Stimulated activated naive CD4-positive, alpha-beta T cell (primary cell): Measurements from ENCODE around the gene NSD2.
"Not testable (repeated sequence)": the region's sequence is repeated elsewhere in the genome, so short reads cannot be mapped to it uniquely, and the experiment has no call there.

Experiments
- DNase-seq, 6 experiments: peaks; one replicate each; lab custom pipeline; 2025; lab: John Stamatoyannopoulos, UW

The NSD2 gene

DNA sequence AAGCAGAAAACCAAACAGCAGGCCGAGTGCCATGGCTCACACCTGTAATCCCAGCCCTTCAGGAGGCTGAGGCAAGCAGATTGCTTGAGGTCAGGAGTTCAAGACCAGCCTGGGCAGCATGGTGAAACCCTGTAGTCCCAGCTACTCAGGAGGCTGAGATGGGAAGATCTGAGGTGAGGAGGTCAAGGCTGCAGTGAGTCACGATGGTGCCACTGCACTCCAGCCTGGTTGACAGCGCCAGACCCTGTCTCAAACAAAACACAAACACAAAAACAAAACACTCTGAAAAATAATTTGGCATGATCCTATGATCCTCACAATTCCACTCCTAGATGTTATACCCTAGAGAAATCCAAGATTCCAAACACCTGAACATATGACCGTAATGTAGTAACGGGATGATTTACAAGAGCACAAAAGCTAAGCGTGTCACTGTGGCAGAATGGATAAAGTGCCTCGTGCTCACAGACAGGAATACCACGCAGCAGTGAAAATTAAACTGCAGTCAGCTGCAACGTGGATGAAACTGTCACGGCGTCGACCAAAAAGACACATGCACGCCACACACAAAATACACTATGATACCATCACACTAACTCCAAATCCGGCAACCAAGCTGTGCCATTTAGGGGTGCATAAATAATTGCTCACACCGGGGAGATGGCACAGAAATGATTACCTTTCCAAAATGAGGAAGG lies 135.9 kb downstream of the NSD2 start:
- DNase-seq, result no peak

DNA sequence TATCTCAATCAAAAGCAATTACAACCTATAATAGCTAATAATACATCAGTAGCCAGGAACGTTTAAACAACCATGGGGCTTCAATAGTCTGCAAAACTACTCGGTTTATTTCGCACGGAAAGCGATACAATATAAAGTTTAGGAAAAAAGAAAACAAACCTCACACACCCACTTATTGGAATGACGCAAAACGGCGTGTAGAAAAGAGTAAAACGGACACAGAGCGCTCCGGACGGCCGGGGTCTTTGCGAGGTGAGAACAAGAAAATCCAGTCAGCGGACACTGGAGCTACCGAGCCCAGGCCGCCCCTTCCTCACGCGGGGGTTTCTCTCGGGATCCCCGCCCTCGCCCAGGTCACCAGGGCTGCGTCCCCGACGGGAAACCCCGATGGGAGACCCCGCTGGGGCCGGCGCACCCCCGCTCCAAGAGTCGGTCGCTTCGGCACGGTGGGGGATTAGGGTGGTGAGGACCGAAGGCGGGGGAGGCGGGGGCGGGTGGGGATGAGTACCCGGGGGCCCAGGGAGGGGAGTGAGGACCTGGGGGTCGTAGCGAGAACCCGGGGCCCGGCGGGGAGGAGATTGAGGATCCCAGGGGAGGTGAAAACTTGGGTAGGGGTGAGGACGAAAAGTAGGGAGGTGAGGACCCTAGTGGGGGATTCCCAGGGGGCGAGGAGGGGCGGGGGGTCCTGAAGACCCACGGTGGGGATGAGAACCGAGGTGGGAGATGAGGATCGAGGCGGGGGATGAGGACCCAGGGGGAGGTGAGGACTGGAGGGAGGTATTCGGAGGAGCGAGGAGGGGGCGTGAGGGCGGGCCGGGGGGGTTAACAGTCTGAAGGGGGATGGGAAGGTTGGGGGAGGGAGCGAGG lies 136.8 kb downstream of the NSD2 start:
- no peak for DNase-seq

DNA sequence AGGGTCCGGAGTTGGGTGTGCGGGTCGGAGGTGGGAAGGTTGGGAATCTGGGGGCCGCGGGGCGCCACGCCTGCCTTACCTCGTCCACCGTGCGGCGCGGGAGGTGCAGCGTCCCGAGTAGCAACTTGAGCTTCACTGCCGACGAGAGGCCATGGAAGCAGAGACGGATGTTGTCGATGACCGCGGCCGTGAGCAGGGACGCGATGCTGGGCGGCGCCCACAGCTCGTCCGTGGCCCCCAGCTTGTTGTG lies 137.4 kb downstream of the NSD2 start:
- DNase-seq, result no peak

DNA sequence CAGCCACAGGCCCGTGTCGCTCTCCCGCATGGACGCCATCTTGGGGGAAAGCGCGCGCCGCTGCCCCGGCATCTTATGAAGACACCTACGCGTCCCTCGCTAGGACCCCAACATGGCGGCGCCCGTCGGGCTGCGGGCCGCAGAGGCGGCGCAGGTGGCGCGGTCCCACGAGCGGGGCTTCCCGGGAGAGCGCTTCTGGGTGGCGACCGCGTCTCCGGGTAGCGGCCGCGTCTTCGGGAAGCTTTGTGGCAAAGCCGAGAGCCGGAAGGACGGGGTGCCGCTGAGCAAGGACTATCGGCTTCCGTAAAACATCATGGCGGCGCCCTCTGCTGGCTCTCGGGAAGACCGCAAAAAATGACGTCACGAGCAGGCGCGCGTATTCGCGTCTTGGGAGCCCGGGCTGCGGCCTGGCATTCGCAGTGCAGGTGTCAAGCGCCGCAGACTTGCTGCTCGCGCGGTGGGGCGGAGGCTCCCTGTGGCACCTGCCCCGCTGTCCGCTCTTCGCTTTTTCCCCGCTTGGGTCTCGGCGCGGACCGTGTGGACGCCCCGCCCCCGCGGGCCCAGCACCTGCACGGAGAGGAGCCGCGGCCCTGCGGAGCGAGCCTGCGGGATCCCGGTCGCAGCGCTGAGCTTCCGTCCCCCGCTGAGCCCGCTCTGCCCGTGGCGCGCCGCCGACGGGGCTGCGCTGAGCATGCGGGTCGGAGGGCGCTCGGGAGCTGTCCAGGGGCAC lies 137.9 kb downstream of the NSD2 start, which contains the start of gene NELFA:
NELFA (minus strand) TSS at position 54 of the 730 bp plus-strand sequence; CDS start at position 39, 15 bp downstream.
- DNase-seq, result peak; percentile 91 to 99 (median 94)

DNA sequence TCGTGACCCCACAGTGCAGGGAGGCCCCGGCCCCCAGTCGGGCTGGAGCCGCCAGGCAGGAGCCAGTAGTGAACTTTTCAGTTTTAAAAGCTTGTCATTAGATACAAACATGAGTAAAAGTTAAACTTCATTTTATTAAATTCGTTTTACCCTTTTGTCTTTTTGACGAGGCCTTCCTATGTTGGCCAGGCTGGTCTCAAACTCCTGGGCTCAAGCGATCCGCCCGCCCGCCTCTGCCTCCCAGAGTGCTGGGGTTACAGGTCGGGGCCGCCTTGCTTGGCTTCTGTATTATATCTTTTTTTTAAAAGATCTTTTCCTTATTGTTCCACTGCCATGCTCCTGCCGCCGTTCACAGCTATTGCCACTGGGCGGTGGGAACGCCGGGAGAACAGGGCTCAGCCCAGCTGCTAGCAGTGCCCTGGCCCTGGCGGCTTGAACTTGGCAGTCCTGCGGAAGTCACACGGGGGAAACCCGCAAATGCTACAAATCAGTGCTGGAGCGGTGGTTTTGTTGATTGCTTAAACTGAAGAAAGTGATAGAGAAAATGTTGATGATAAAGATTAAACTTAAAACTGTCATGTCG lies 138.5 kb downstream of the NSD2 start:
- DNase-seq, result peak; percentile 32 to 72 (median 51)

DNA sequence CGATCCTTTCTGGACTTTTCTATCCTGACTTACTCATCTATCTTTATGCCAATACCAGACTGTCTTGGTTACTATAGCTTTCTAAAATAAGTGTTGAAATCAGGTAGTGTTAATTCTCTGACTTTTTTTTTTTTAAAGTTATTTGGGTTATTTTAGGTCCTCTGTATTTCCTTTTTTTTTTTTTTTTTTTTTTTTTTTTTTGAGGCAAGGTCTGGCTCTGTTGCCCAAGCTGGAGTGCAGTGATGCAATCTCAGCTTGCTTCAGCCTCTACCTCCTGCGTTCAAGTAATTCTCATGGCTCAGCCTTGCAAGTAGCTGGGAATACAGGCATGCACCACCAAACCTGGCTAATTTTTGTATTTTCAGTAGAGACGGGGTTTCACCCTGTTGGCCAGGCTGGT lies 140.4 kb downstream of the NSD2 start:
- no peak for DNase-seq

DNA sequence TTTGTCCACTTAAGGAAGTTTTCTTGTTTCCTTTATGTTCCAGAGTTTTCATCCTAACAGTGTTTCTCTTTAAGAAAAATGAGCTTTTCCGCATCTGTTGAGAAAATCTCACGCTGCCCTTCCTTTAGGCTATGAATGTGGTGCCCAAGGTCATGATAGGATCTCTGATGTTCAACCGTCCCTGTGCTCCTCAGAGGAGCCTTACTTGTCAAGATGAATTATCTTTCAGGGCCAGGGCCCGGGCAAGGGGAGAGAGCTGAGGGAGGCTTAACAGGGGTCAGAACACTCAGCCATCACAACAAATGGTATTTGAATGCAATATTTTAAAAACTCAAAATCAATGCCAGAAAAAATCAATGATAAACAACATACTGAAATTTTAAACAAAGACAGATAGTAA lies 143.8 kb downstream of the NSD2 start:
- no peak for DNase-seq

DNA sequence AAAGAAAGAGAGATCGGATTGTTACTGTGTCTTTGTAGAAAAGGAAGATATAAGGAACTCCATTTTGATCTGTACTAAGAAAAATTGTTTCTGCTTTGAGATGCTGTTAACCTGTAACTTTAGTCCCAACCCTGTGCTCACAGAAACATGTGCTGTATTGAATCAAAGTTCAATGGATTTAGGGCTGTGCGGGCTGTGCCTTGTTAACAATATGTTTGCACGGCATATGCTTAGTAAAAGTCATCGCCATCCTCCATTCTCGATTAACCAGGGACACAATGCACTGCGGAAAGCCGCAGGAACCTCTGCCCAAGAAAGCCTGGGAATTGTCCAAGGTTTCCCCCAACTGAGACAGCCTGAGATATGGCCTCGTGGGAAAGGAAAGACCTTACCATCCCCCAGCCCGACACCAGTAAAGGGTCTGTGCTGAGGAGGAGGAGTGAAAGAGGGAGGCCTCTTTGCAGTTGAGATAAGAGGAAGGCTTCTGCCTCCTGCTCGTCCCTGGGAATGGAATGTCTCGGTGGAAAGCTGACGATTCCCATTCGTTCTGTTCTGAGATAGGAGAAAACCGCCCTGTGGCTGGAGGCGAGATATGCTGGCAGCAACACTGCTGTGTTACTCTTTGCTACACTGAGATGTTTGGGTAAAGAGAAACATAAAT lies 150.3 kb downstream of the NSD2 start:
- not testable (repeated sequence) for DNase-seq

DNA sequence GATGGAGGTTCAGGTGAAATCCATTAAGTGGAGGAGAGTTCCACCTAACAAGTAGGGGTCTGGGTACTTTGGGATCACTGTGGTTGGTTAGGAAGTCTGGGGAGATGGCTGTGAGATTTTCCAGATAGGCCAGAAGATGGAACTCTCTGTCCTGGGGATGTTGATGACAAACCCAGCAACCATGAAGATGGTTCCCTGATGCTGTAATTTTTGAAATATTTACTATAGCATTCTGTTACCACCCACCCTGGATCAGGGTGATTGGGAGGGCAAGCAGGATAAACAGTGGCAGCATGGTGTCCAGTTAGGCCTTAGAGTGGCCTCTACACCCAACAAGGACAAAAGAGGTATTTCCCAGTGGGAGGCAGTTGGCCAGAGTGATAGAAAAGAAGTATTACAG lies 153.5 kb downstream of the NSD2 start:
- no peak for DNase-seq

DNA sequence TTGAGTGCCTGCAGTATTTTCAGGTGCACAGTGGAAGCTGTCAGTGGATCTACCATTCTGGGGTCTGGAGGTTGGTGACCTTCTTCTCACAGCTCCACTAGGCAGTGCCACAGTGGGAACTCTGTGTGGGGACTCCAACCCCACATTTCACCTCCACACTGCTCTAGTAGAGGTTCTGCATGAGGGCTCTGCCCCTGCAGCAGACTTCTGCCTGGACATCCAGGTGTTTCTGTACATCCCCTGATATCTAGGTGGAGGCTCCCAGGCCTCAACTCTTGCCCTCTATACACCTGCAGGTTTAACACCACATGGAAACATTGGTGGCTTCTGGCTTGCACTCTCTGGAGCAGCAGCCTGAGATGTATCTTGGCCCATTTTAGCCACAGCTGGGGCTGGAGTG lies 154.6 kb downstream of the NSD2 start:
- DNase-seq, result no peak

DNA sequence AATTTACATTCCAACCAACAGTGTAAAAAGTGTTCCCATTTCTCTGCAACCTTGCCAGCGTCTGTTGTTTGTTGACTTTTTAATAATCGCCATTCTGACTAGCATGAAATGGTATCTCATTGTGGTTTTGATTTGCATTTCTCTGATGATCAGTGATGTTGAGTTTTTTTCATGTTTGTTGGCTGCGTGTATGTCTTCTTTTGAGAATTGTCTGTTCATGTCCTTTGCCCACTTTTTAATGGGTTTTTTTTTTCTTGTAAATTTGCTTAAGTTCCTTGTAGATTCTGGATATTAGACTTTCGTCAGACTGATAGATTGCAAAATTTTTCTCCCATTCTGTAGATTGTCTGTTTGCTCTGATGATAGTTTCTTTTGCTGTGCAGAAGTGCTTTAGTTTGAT lies 155.9 kb downstream of the NSD2 start:
- DNase-seq, result not testable (repeated sequence)

DNA sequence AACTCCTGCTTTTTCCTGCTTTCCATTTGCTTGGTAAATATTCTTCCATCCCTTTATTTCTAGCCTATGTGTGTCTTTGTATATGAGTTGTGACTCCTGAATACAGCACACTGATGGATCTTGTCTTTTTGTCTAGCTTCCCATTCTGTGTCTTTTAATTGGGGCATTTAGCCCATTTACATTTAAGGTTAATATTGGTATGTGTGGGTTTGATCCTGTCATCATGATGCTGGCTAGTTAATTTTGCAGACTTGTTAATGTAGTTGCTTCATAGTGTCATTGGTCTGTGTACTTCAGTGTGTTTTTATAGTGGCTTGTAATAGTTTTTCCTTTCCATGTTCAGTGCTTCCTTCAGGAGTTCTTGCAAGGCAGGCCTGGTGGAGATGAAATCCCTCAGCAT lies 160.0 kb downstream of the NSD2 start:
- not testable (repeated sequence) for DNase-seq
